ENCODE data around the gene SLC35F3. TPM values are rescaled to one million over a fixed set of nuclear protein-coding genes. Genes with fewer than 3 reads are reported as not detected.

The SLC35F3 gene
- polyA plus RNA-seq, 1 of the 3 experiments (the other 2 are of a cell fraction): 0.87 TPM

- Histone ChIP-seq H3K9me3 (no peaks in the 10 kb centered on the region), H3K36me3 (replicated peaks in 1 of 2; ENCODE audit: control insufficient read depth in 1 of 2, insufficient read depth in 2 of 2, low read length in 1 of 2) (no peaks in the 10 kb centered on the region), H3K9ac (no peak overlapping the region), H3K27me3 (ENCODE audit: insufficient read depth) (no peaks in the 10 kb centered on the region), H3F3A (replicated peaks; ENCODE audit: insufficient read depth) (no peaks in the 10 kb centered on the region), H3K4me3 (ENCODE audit: low read depth in 2 of 2, low read length in 1 of 2) (no peak overlapping the region), H3K9me2 (no peaks in the 10 kb centered on the region), H4K20me1 (ENCODE audit: insufficient read depth) (no peaks in the 10 kb centered on the region), H2AFZ (ENCODE audit: low read depth) (no peak overlapping the region), H3K4me1 (ENCODE audit: control insufficient read depth in 1 of 2, insufficient read depth in 2 of 2, low read depth in 1 of 2, low read length in 1 of 2) (no peaks in the 10 kb centered on the region), H3K4me2 (no peak overlapping the region), H3K79me2 (ENCODE audit: insufficient read depth) (no peaks in the 10 kb centered on the region), H3K27ac (ENCODE audit: low read depth in 2 of 2, low read length in 1 of 2) (no peak overlapping the region)
- TF ChIP-seq TCF12 (IDR thresholded peaks at IDR 0.05): no peak
- TF ChIP-seq USF1 (IDR thresholded peaks at IDR 0.05; ENCODE audit: borderline replicate concordance, low read depth): no peak
- no peak for TF ChIP-seq PBX3 (IDR thresholded peaks at IDR 0.05)
- TF ChIP-seq RFX5 (IDR thresholded peaks at IDR 0.05; ENCODE audit: low read length): no peak
- TF ChIP-seq RAD21 (IDR thresholded peaks at IDR 0.05; ENCODE audit: low read length): no peak
- no peak for TF ChIP-seq NRF1 (IDR thresholded peaks at IDR 0.05; ENCODE audit: low read depth, low read length)
- no peak for TF ChIP-seq EP300 (IDR thresholded peaks at IDR 0.05; ENCODE audit: borderline replicate concordance in 1 of 2, low read depth in 1 of 2, low read length in 1 of 2)
- TF ChIP-seq USF2 (IDR thresholded peaks at IDR 0.05; ENCODE audit: borderline replicate concordance, low read depth, low read length): no peak
- no peak for TF ChIP-seq NFIC (IDR thresholded peaks at IDR 0.05; ENCODE audit: borderline replicate concordance)
- no peak for TF ChIP-seq SIN3A (IDR thresholded peaks at IDR 0.05; ENCODE audit: borderline replicate concordance, low read depth, low read length)
- no peak for TF ChIP-seq EZH2phosphoT487 (IDR thresholded peaks at IDR 0.05; ENCODE audit: borderline replicate concordance, low read depth)
- no peak for TF ChIP-seq POLR2AphosphoS5 (IDR thresholded peaks at IDR 0.05; ENCODE audit: low read depth, low read length)
- no peak for TF ChIP-seq FOSL2 (IDR thresholded peaks at IDR 0.05; ENCODE audit: borderline replicate concordance, low read depth)
- TF ChIP-seq GABPA (IDR thresholded peaks at IDR 0.05; ENCODE audit: low read depth): no peak
- 45% methylated on average over 9 of the region's 9 CpGs for WGBS (ENCODE audit: low lambda C conversion rate)
- POLR2A ChIA-PET: no interaction called here
- CTCF ChIA-PET: no interaction called here
- no peak for DNase-seq
Observed at GRCh38 chr1:234040446-234041317, 136.2 kb downstream of the SLC35F3 start.

GRCh38 chr1:234044079-234044478 lies 139.6 kb downstream of the SLC35F3 start:
- no peaks in the 10 kb centered on the region for H3K27me3 ChIP-seq (ENCODE audit: insufficient read depth)
- no peak overlapping the region for H3K9ac ChIP-seq
- no peak for DNase-seq
- no peak overlapping the region for H3K27ac ChIP-seq (ENCODE audit: low read depth in 2 of 2, low read length in 1 of 2)
- H4K20me1 ChIP-seq (ENCODE audit: insufficient read depth): no peaks in the 10 kb centered on the region
- H3K9me3 ChIP-seq: no peaks in the 10 kb centered on the region
- WGBS (ENCODE audit: low lambda C conversion rate): 77% methylated on average over 1 of the region's 1 CpG
- CTCF ChIA-PET: interaction anchor here (1.0 to 1.4 kb wide), 2 partner anchors 14 to 22 kb away, joined by 3 read pairs; no protein-coding TSS in a partner anchor
- no peaks in the 10 kb centered on the region for H3F3A ChIP-seq (replicated peaks; ENCODE audit: insufficient read depth)
- no peaks in the 10 kb centered on the region for H3K79me2 ChIP-seq (ENCODE audit: insufficient read depth)
- POLR2A ChIA-PET: no interaction called here
- no peak for TF ChIP-seq USF2 (IDR thresholded peaks at IDR 0.05; ENCODE audit: borderline replicate concordance, low read depth, low read length)
- TF ChIP-seq ZBTB33 (IDR thresholded peaks at IDR 0.05; ENCODE audit: borderline replicate concordance, low read depth): no peak
- TF ChIP-seq TCF12 (IDR thresholded peaks at IDR 0.05): no peak
- no peak for TF ChIP-seq RCOR1 (IDR thresholded peaks at IDR 0.05; ENCODE audit: low read length)
- H2AFZ ChIP-seq (ENCODE audit: low read depth): no peak overlapping the region
- H3K36me3 ChIP-seq (replicated peaks in 1 of 2; ENCODE audit: control insufficient read depth in 1 of 2, insufficient read depth in 2 of 2, low read length in 1 of 2): no peaks in the 10 kb centered on the region
- no peaks in the 10 kb centered on the region for H3K9me2 ChIP-seq
- no peak overlapping the region for H3K4me2 ChIP-seq
- no peaks in the 10 kb centered on the region for H3K4me1 ChIP-seq (ENCODE audit: control insufficient read depth in 1 of 2, insufficient read depth in 2 of 2, low read depth in 1 of 2, low read length in 1 of 2)
- no peak overlapping the region for H3K4me3 ChIP-seq (ENCODE audit: low read depth in 2 of 2, low read length in 1 of 2)

Measured in SK-N-SH (cell line).